Measurements from ENCODE around the gene FZD4. TPM values are rescaled to one million over a fixed set of nuclear protein-coding genes. Genes with fewer than 3 reads are reported as not detected.
"Not testable (repeated sequence)": the region's sequence is repeated elsewhere in the genome, so short reads cannot be mapped to it uniquely, and the experiment has no call there.

The FZD4 gene
- total RNA-seq, 2 donors from 2014 or later = 4.3 to 6.7 TPM

DNA sequence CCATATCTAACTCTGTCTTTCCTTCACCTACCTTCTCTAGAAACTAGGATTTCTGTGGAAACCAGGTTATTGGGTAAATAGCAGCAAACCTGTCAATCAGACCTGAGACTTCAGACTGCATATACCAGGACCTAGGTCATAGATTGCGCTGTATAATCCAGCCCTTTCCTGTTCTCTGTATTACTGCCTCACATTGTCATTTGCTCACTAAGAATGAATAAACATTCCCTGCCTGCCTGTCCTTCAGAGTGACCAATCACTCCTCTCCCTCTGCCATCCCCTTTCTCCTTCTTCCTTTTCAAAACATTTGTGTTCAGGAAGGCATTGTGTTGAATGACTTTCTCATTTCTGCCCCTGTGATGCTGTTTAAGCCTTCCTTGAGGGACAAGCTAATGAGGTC is 14.1 kb upstream of the FZD4 start:
- H3K9me3 ChIP-seq = no peaks in the 10 kb centered on the region
- TF ChIP-seq, protein P1, sequence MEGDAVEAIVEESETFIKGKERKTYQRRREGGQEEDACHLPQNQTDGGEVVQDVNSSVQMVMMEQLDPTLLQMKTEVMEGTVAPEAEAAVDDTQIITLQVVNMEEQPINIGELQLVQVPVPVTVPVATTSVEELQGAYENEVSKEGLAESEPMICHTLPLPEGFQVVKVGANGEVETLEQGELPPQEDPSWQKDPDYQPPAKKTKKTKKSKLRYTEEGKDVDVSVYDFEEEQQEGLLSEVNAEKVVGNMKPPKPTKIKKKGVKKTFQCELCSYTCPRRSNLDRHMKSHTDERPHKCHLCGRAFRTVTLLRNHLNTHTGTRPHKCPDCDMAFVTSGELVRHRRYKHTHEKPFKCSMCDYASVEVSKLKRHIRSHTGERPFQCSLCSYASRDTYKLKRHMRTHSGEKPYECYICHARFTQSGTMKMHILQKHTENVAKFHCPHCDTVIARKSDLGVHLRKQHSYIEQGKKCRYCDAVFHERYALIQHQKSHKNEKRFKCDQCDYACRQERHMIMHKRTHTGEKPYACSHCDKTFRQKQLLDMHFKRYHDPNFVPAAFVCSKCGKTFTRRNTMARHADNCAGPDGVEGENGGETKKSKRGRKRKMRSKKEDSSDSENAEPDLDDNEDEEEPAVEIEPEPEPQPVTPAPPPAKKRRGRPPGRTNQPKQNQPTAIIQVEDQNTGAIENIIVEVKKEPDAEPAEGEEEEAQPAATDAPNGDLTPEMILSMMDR (IDR thresholded peaks at IDR 0.05) = no peak
- H3K27ac ChIP-seq = no peak overlapping the region
- intact Hi-C loops (cut with DNase I) = no loop called here
- H3K9ac ChIP-seq (ENCODE audit: low read depth in 2 of 2, low read length in 2 of 2) = no peak overlapping the region
- no peaks in the 10 kb centered on the region for H3K4me1 ChIP-seq
- H3K36me3 ChIP-seq = no peaks in the 10 kb centered on the region
- H3K4me3 ChIP-seq = no peak overlapping the region
- H3K27me3 ChIP-seq = no peaks in the 10 kb centered on the region
- no peak for DNase-seq

DNA sequence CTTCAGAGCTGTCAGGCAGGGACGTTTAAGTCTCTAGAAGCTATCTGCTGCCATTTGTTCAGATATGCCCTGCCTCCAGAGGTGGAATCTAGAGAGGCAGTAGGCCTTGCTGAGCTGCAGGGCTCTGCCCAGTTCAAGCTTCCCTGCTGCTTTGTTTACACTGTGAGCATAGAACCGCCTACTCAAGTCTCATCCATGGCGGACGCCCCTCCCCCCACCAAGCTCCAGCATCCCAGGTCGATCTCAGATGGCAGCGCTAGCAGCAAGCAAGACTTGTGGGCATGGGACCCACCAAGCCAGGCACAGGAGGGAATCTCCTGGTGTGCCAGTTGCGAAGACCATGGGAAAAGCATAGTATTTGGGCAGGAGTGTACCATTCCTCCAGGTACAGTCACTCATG is 12.4 kb upstream of the FZD4 start:
- H3K9me3 ChIP-seq; H3K36me3 ChIP-seq; H3K9ac ChIP-seq (ENCODE audit: low read depth in 2 of 2, low read length in 2 of 2); H3K27ac ChIP-seq; H3K4me1 ChIP-seq; H3K27me3 ChIP-seq; H3K4me3 ChIP-seq; DNase-seq; intact Hi-C loops (cut with DNase I): not testable (repeated sequence)

DNA sequence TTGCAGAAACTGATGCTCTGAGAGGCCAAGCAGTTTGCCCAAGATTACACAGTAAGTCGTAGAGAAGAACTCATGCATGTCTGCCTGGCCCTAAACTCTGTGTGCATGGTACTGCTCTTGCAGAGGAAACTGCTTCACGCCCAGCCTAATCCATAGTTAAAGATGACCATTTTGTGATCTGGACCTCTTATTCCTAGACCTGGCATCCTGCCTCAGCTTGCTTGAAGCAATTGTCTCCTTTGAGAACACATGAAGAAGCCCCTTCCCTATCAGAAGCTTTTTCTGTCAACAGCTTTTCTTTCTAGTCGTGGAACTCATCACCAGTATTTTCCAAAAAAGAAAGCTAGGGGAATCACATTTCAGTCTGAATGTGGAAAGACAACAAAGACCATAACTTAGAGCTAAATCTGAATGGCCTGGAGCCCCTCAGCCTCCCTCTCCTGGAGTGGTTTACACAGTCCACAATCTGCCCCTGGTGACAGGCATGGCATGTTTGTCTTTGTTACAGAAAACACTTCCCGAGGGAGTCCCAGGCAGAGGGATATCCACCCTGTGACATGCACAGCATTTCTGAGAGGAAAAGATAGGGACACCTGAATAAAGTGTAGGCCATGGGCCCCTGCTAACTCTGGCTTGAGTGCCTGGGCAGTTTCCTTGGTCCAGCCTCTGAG is 2.9 kb upstream of the FZD4 start:
- Histone ChIP-seq H3K4me3 (no peak overlapping the region), H3K27me3 (no peaks in the 10 kb centered on the region), H3K36me3 (no peaks in the 10 kb centered on the region), H3K9me3 (no peaks in the 10 kb centered on the region), H3K9ac (ENCODE audit: low read depth in 2 of 2, low read length in 2 of 2) (no peak overlapping the region), H3K4me1 (no peaks in the 10 kb centered on the region), H3K27ac (no peak overlapping the region)
- TF ChIP-seq, protein P1 (IDR thresholded peaks at IDR 0.05) = no peak
- DNase-seq = no peak
- intact Hi-C loops (cut with DNase I) = loop anchor here (10.0 kb wide), 1 partner anchor 77 kb away; the partner anchor contains the start of gene TMEM135

DNA sequence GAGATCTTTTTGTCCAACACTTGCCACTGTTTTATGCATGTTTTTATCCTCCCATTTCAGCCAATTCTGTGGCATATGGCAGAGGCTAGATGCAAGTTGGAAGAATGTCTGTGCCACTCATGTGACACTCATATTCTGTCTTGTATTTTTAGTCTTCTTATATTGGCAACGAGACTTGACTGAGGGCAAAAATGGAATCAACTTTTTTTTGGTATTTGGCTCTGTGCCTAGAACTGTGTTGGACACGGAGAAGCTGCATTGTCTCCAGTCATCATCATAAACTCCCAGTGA is 1.7 kb upstream of the FZD4 start:
- Histone ChIP-seq H3K9ac (ENCODE audit: low read depth in 2 of 2, low read length in 2 of 2) (peak overlapping the region in 1 of 2 donors; percentile 86), H3K4me3 (no peak overlapping the region), H3K36me3 (no peaks in the 10 kb centered on the region), H3K27me3 (no peaks in the 10 kb centered on the region), H3K9me3 (no peaks in the 10 kb centered on the region), H3K4me1 (no peaks in the 10 kb centered on the region), H3K27ac (no peak overlapping the region)
- intact Hi-C loops (cut with DNase I) = loop anchor here (10.0 kb wide), 1 partner anchor 78 kb away; the partner anchor contains the start of gene TMEM135
- no peak for DNase-seq
- TF ChIP-seq, protein P1 (IDR thresholded peaks at IDR 0.05) = no peak

DNA sequence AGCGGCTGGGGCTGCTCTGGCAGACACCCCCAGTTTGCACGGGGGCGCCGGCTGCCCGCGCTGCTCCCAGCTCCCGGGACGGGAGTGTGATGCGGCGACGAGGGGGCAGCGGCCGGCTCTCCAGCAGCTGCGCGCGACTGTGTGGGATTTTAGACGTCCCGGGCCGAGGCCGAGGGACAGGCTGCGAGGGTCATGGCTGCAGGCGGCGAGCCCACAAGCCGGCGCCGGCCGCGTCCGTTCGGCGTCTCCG is 159 bp downstream of the FZD4 start:
- no peaks in the 10 kb centered on the region for H3K9me3 ChIP-seq
- H3K4me1 ChIP-seq = no peaks in the 10 kb centered on the region
- no peaks in the 10 kb centered on the region for H3K36me3 ChIP-seq
- intact Hi-C loops (cut with DNase I) = loop anchor here (10.0 kb wide), 1 partner anchor 80 kb away; the partner anchor contains the start of gene TMEM135
- H3K27ac ChIP-seq = peak overlapping the region; percentile 64
- no peaks in the 10 kb centered on the region for H3K27me3 ChIP-seq
- TF ChIP-seq, protein P1 (IDR thresholded peaks at IDR 0.05) = no peak
- H3K4me3 ChIP-seq = peak overlapping the region; percentile 84
- peak overlapping the region; percentile 64 to 85 for H3K9ac ChIP-seq (ENCODE audit: low read depth in 2 of 2, low read length in 2 of 2)
- no peak for DNase-seq

DNA sequence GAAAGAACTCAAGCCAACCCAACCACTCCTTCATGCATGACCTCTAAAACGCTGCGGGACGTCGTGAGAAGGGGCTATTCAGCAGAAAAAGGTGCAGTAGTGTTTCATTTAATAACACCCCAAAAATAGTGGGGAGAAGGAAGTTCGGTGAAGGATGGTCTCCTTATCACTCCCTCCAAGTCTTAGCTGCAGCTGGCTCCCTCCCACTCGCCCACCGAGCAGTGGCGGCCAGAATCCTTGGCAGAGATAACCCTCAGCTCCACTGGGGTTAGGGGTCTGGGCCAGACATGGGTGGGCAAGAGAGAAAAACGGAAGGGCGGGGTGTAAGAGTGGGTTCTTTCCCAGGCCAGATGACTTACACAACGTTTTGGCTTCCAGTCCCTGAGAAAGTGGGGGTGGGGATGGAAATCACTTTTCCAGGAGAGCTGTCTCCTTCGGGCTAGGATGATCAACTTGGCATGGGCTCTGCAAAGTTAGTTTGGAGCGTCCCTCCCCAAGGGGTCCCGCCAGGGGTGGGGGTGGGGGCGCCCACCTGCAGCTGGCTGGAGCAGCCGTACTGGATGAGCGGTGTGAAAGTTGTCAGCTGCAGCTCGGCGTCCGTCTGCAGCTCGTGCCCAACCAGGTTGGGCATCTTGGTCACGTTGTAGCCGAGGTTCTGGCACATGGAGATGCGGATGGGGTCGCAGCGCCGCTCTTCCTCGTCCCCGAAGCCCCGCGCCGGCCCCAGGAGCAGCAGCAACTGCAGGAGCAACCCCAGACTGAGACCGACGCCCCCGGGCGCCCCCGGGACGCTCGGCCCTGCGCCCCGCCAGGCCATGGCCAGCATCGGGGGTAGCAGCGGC is 705 bp downstream of the FZD4 start:
- intact Hi-C loops (cut with DNase I) = loop anchor here (10.0 kb wide), 1 partner anchor 80 kb away; the partner anchor contains the start of gene TMEM135
- TF ChIP-seq, protein P1 (IDR thresholded peaks at IDR 0.05) = no peak
- DNase-seq = peak; percentile 41
- no peaks in the 10 kb centered on the region for H3K36me3 ChIP-seq
- H3K4me1 ChIP-seq = no peaks in the 10 kb centered on the region
- no peaks in the 10 kb centered on the region for H3K9me3 ChIP-seq
- H3K27me3 ChIP-seq = no peaks in the 10 kb centered on the region
- H3K4me3 ChIP-seq = peak overlapping the region; percentile 84
- peak overlapping the region; percentile 64 to 85 for H3K9ac ChIP-seq (ENCODE audit: low read depth in 2 of 2, low read length in 2 of 2)
- peak overlapping the region; percentile 64 for H3K27ac ChIP-seq

Data from colonic mucosa (tissue), 4 donors.